C4-2B (cell line): Measurements from ENCODE around the gene CABLES1.

Experiments used
- H3K27ac ChIP-seq: fragments of 450-650 bp; 2 replicates; pipeline ENCODE4 v1.5.1; 2017
- CTCF ChIP-seq: fragments of 450-650 bp; conservative IDR thresholded peaks from 2 replicates; pipeline ENCODE4 v1.5.1; 2017; ENCODE audit warnings: mild to moderate bottlenecking
- ZFX ChIP-seq: fragments of 450-650 bp; IDR thresholded peaks from 2 replicates; pipeline ENCODE4 v1.6.1; 2017

CABLES1 gene

GRCh38 chr18:23131693-23132319 is 3.5 kb upstream of the CABLES1 start:
- H3K27ac ChIP-seq: no peak overlapping the region
- TF ChIP-seq ZFX: no peak
- TF ChIP-seq CTCF: peak; percentile 92

- no peak for TF ChIP-seq CTCF
- TF ChIP-seq ZFX: no peak
- H3K27ac ChIP-seq: peak overlapping the region; percentile 92
These were observed 1.2 kb upstream of the CABLES1 start for GRCh38 chr18:23133860-23134779.

- H3K27ac ChIP-seq: peak overlapping the region; percentile 92
- TF ChIP-seq ZFX (peak; percentile 18; the same call in 1 of the 2 replicates), CTCF (no peak)
These were observed 453 bp downstream of the CABLES1 start for GRCh38 chr18:23135550-23136325.

GRCh38 chr18:23136326-23137096 is 1.2 kb downstream of the CABLES1 start:
- TF ChIP-seq CTCF (no peak), ZFX (no peak)
- H3K27ac ChIP-seq: peak overlapping the region; percentile 92

GRCh38 chr18:23137097-23137635 is 1.9 kb downstream of the CABLES1 start:
- H3K27ac ChIP-seq: no peak overlapping the region
- TF ChIP-seq ZFX (no peak), CTCF (no peak)

GRCh38 chr18:23137788-23138216 is 2.5 kb downstream of the CABLES1 start:
- H3K27ac ChIP-seq: no peak overlapping the region
- no peak for TF ChIP-seq ZFX
- no peak for TF ChIP-seq CTCF
